GM23338 (cell line): ENCODE data around the gene PPP2R5B. TPM values are rescaled to one million over a fixed set of nuclear protein-coding genes. Genes with fewer than 3 reads are reported as not detected.

ENCODE experiments used
- ATAC-seq: fragments of 200-7000 bp; cut with Tn5 transposase; 3 replicates; pipeline ENCODE4 v1.9.1; 2020
- DNase-seq: peaks from one replicate; pipeline ENCODE4 v3.0.0-alpha.2; 2015; ENCODE audit warnings: low spot score
- H2AFZ ChIP-seq: fragments of 200-600 bp; sonication (generic); 2 replicates; pipeline ENCODE4 v1.8.0; 2016; ENCODE audit warnings: antibody characterized with exemption, mild to moderate bottlenecking, moderate library complexity
- H3F3A ChIP-seq: fragments of 200-600 bp; sonication (generic); replicated peaks from 2 replicates; pipeline ENCODE4 v1.8.0; 2017; ENCODE audit warnings: antibody characterized with exemption, mixed run types, low read depth
- H3K27ac ChIP-seq: fragments of 200-600 bp; sonication (generic); 2 replicates; pipeline ENCODE4 v1.6.1; 2016; ENCODE audit warnings: low read depth
- H3K27me3 ChIP-seq: fragments of 200-600 bp; sonication (generic); 2 replicates; pipeline ENCODE4 v1.8.0; 2016; ENCODE audit warnings: mild to moderate bottlenecking, mixed run types, moderate library complexity; ENCODE audit not compliant: insufficient read depth
- H3K36me3 ChIP-seq: fragments of 200-600 bp; sonication (generic); 2 replicates; pipeline ENCODE4 v1.8.0; 2016; ENCODE audit warnings: mild to moderate bottlenecking; ENCODE audit not compliant: insufficient read depth
- H3K4me1 ChIP-seq: fragments of 200-600 bp; sonication (generic); 2 replicates; pipeline ENCODE4 v1.8.0; 2016; ENCODE audit warnings: mild to moderate bottlenecking, moderate library complexity; ENCODE audit not compliant: insufficient read depth
- H3K4me2 ChIP-seq: fragments of 200-600 bp; sonication (generic); 2 replicates; pipeline ENCODE4 v1.7.1; 2017; ENCODE audit warnings: mixed run types
- H3K4me3 ChIP-seq: fragments of 200-600 bp; sonication (generic); 2 replicates; pipeline ENCODE4 v1.6.1; 2016; ENCODE audit warnings: mixed run types
- H3K79me2 ChIP-seq: fragments of 200-600 bp; sonication (generic); replicated peaks from 2 replicates; pipeline ENCODE4 v1.8.0; 2017; ENCODE audit warnings: mild to moderate bottlenecking; ENCODE audit not compliant: insufficient read depth
- H3K9me2 ChIP-seq: fragments of 200-600 bp; sonication (generic); 2 replicates; pipeline ENCODE4 v1.8.0; 2017; ENCODE audit not compliant: insufficient read depth
- H4K20me1 ChIP-seq: fragments of 200-600 bp; sonication (generic); replicated peaks from 2 replicates; pipeline ENCODE4 v1.8.0; 2017; ENCODE audit warnings: mild to moderate bottlenecking; ENCODE audit not compliant: insufficient read depth
- H3K27ac Mint-ChIP-seq: 2 replicates; pipeline ENCODE4 v1.8.0; 2020; ENCODE audit warnings: inconsistent platforms, mild to moderate bottlenecking, moderate library complexity, mixed read lengths
- H3K27me3 Mint-ChIP-seq: 3 replicates; pipeline ENCODE4 v1.8.0; 2022; ENCODE audit warnings: low read depth, mild to moderate bottlenecking, moderate library complexity, mixed read lengths, inconsistent platforms; ENCODE audit not compliant: insufficient read depth, poor library complexity
- H3K36me3 Mint-ChIP-seq: 3 replicates; pipeline ENCODE4 v1.8.0; 2021; ENCODE audit warnings: low read depth, mild to moderate bottlenecking, inconsistent platforms, moderate library complexity, mixed read lengths
- H3K4me1 Mint-ChIP-seq: 3 replicates; pipeline ENCODE4 v1.8.0; 2020; ENCODE audit warnings: mild to moderate bottlenecking, inconsistent platforms, mixed read lengths
- H3K4me3 Mint-ChIP-seq: 3 replicates; pipeline ENCODE4 v1.8.0; 2021; ENCODE audit warnings: moderate library complexity, mild to moderate bottlenecking, inconsistent platforms, mixed read lengths
- H3K9me3 Mint-ChIP-seq: 3 replicates; pipeline ENCODE4 v1.8.0; 2020; ENCODE audit warnings: moderate library complexity, mild to moderate bottlenecking, inconsistent platforms, mixed read lengths
- CREB1 ChIP-seq: fragments of 250-450 bp; sonication (Bioruptor Pico); IDR thresholded peaks from 2 replicates; pipeline ENCODE4 v1.5.0; 2020; ENCODE audit warnings: low read depth, mild to moderate bottlenecking, moderate library complexity
- EZH2phosphoT487 ChIP-seq: fragments of 200-600 bp; sonication (generic); IDR thresholded peaks from one replicate; pipeline ENCODE4 v1.8.1; 2018; ENCODE audit warnings: antibody characterized with exemption; ENCODE audit not compliant: unreplicated experiment
- JUNB ChIP-seq: IDR thresholded peaks from one replicate; pipeline ENCODE4 v1.6.1; 2016; ENCODE audit warnings: antibody characterized with exemption; ENCODE audit not compliant: unreplicated experiment
- NANOG ChIP-seq: IDR thresholded peaks from 2 replicates; pipeline ENCODE4 v1.6.1; 2016; ENCODE audit warnings: antibody characterized with exemption, borderline replicate concordance
- POLR2AphosphoS5 ChIP-seq: IDR thresholded peaks from 2 replicates; pipeline ENCODE4 v1.6.1; 2016; ENCODE audit warnings: antibody characterized with exemption, low read depth
- STAT1 ChIP-seq: IDR thresholded peaks from one replicate; pipeline ENCODE4 v1.6.1; 2016; ENCODE audit warnings: antibody characterized with exemption; ENCODE audit not compliant: unreplicated experiment
- ZNF114 ChIP-seq: fragments of 250-450 bp; sonication (Bioruptor Pico); IDR thresholded peaks from 2 replicates; pipeline ENCODE4 v1.5.0; 2020; ENCODE audit warnings: mild to moderate bottlenecking, moderate library complexity
- ZNF331 ChIP-seq: fragments of 250-450 bp; sonication (Bioruptor Pico); IDR thresholded peaks from 2 replicates; pipeline ENCODE4 v1.5.0; 2020; ENCODE audit warnings: low read depth, mild to moderate bottlenecking, moderate library complexity
- polyA plus RNA-seq: library from polyadenylated mRNA; unstranded; fragments of >200 nt; fragmentation: Nextera tagmentation; extraction: Ambion mirVana; gene quantifications from 2 replicates; pipeline ENCODE4 v1.2.1, GENCODE V29; 2016
- total RNA-seq: library from RNA; depleted of rRNA; stranded (reverse); fragments of >200 nt; shearing (Covaris generic); gene quantifications from 2 replicates; pipeline ENCODE4 v1.2.3, GENCODE V29; 2014
- TF ChIP-seq, protein P1 (sequence below): fragments of 250-450 bp; sonication (Bioruptor Pico); IDR thresholded peaks from 2 replicates; pipeline ENCODE4 v1.5.0; 2020; ENCODE audit warnings: mild to moderate bottlenecking, moderate library complexity
- TF ChIP-seq, protein P2 (sequence below), 2 experiments: fragments of 200-600 bp in 1 of 2; sonication (generic) in 1 of 2; conservative IDR thresholded peaks; 2 replicates each; pipeline versions ENCODE4 v1.5.1 to v1.6.1; 2016 to 2017; ENCODE audit warnings: antibody characterized with exemption in 2 of 2, low read depth in 2 of 2, mild to moderate bottlenecking in 2 of 2, moderate library complexity in 1 of 2
- TF ChIP-seq, protein P3 (sequence below): IDR thresholded peaks from 2 replicates; pipeline ENCODE4 v1.6.1; 2016; ENCODE audit warnings: antibody characterized with exemption
- TF ChIP-seq, protein P4 (sequence below): IDR thresholded peaks from one replicate; pipeline ENCODE4 v1.6.1; 2018; ENCODE audit warnings: antibody characterized with exemption; ENCODE audit not compliant: unreplicated experiment

The PPP2R5B gene
- total and polyA plus RNA-seq, 2 experiments from 2014 or later = 2.8 to 5.8 TPM

DNA sequence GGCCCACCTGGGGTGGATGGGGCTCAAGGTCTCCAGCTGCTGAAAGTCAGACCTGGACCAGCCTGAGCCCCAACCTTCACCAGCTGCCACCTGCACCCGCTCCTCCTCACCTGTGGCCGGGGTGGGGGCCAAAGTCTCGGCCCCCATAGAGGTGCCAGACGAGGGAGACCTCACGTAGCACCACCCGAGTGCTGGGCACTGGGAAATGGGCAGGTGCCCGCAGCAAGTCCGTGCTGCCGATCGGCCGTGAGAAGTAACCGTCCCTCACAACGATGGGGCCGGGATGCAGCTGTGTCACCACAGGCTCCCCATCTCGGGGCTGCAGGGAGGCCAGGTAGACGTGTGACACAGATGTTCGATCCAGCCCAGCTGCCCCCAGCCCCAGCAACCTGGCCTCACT lies 23.7 kb upstream of the PPP2R5B start:
- no peaks in the 10 kb centered on the region for H3F3A ChIP-seq
- no peak overlapping the region for H3K4me3 ChIP-seq
- Mint-ChIP-seq H3K36me3 (no peaks in the 10 kb centered on the region), H3K9me3 (no peaks in the 10 kb centered on the region), H3K27ac (no peak overlapping the region), H3K4me1 (no peaks in the 10 kb centered on the region), H3K27me3 (peaks cover 13% of the 10 kb centered on the region), H3K4me3 (no peak overlapping the region)
- H4K20me1 ChIP-seq = no peaks in the 10 kb centered on the region; the same call in none of the 2 replicates
- no peak overlapping the region for H3K27ac ChIP-seq
- no peaks in the 10 kb centered on the region for H3K27me3 ChIP-seq
- DNase-seq = no peak
- no peak overlapping the region for H2AFZ ChIP-seq
- no peak for TF ChIP-seq POLR2AphosphoS5
- TF ChIP-seq, protein P1, sequence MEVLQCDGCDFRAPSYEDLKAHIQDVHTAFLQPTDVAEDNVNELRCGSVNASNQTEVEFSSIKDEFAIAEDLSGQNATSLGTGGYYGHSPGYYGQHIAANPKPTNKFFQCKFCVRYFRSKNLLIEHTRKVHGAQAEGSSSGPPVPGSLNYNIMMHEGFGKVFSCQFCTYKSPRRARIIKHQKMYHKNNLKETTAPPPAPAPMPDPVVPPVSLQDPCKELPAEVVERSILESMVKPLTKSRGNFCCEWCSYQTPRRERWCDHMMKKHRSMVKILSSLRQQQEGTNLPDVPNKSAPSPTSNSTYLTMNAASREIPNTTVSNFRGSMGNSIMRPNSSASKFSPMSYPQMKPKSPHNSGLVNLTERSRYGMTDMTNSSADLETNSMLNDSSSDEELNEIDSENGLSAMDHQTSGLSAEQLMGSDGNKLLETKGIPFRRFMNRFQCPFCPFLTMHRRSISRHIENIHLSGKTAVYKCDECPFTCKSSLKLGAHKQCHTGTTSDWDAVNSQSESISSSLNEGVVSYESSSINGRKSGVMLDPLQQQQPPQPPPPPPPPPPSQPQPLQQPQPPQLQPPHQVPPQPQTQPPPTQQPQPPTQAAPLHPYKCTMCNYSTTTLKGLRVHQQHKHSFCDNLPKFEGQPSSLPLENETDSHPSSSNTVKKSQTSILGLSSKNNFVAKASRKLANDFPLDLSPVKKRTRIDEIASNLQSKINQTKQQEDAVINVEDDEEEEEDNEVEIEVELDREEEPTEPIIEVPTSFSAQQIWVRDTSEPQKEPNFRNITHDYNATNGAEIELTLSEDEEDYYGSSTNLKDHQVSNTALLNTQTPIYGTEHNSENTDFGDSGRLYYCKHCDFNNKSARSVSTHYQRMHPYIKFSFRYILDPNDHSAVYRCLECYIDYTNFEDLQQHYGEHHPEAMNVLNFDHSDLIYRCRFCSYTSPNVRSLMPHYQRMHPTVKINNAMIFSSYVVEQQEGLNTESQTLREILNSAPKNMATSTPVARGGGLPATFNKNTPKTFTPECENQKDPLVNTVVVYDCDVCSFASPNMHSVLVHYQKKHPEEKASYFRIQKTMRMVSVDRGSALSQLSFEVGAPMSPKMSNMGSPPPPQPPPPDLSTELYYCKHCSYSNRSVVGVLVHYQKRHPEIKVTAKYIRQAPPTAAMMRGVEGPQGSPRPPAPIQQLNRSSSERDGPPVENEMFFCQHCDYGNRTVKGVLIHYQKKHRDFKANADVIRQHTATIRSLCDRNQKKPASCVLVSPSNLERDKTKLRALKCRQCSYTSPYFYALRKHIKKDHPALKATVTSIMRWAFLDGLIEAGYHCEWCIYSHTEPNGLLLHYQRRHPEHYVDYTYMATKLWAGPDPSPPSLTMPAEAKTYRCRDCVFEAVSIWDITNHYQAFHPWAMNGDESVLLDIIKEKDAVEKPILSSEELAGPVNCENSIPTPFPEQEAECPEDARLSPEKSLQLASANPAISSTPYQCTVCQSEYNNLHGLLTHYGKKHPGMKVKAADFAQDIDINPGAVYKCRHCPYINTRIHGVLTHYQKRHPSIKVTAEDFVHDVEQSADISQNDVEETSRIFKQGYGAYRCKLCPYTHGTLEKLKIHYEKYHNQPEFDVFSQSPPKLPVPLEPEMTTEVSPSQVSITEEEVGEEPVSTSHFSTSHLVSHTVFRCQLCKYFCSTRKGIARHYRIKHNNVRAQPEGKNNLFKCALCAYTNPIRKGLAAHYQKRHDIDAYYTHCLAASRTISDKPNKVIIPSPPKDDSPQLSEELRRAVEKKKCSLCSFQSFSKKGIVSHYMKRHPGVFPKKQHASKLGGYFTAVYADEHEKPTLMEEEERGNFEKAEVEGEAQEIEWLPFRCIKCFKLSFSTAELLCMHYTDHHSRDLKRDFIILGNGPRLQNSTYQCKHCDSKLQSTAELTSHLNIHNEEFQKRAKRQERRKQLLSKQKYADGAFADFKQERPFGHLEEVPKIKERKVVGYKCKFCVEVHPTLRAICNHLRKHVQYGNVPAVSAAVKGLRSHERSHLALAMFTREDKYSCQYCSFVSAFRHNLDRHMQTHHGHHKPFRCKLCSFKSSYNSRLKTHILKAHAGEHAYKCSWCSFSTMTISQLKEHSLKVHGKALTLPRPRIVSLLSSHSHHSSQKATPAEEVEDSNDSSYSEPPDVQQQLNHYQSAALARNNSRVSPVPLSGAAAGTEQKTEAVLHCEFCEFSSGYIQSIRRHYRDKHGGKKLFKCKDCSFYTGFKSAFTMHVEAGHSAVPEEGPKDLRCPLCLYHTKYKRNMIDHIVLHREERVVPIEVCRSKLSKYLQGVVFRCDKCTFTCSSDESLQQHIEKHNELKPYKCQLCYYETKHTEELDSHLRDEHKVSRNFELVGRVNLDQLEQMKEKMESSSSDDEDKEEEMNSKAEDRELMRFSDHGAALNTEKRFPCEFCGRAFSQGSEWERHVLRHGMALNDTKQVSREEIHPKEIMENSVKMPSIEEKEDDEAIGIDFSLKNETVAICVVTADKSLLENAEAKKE = no peak
- TF ChIP-seq STAT1 = no peak
- TF ChIP-seq EZH2phosphoT487 = no peak
- TF ChIP-seq, protein P2, sequence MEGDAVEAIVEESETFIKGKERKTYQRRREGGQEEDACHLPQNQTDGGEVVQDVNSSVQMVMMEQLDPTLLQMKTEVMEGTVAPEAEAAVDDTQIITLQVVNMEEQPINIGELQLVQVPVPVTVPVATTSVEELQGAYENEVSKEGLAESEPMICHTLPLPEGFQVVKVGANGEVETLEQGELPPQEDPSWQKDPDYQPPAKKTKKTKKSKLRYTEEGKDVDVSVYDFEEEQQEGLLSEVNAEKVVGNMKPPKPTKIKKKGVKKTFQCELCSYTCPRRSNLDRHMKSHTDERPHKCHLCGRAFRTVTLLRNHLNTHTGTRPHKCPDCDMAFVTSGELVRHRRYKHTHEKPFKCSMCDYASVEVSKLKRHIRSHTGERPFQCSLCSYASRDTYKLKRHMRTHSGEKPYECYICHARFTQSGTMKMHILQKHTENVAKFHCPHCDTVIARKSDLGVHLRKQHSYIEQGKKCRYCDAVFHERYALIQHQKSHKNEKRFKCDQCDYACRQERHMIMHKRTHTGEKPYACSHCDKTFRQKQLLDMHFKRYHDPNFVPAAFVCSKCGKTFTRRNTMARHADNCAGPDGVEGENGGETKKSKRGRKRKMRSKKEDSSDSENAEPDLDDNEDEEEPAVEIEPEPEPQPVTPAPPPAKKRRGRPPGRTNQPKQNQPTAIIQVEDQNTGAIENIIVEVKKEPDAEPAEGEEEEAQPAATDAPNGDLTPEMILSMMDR (conservative IDR thresholded peaks at IDR 0.05; ENCODE audit: low read depth in 2 of 2) = no peak
- no peak for TF ChIP-seq NANOG
- TF ChIP-seq ZNF331 = no peak
- no peak for TF ChIP-seq ZNF114
- TF ChIP-seq CREB1 (CRISPR knock-in tag) = no peak
- TF ChIP-seq, protein P3, sequence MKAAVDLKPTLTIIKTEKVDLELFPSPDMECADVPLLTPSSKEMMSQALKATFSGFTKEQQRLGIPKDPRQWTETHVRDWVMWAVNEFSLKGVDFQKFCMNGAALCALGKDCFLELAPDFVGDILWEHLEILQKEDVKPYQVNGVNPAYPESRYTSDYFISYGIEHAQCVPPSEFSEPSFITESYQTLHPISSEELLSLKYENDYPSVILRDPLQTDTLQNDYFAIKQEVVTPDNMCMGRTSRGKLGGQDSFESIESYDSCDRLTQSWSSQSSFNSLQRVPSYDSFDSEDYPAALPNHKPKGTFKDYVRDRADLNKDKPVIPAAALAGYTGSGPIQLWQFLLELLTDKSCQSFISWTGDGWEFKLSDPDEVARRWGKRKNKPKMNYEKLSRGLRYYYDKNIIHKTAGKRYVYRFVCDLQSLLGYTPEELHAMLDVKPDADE = no peak
- TF ChIP-seq JUNB = no peak
- TF ChIP-seq, protein P4, sequence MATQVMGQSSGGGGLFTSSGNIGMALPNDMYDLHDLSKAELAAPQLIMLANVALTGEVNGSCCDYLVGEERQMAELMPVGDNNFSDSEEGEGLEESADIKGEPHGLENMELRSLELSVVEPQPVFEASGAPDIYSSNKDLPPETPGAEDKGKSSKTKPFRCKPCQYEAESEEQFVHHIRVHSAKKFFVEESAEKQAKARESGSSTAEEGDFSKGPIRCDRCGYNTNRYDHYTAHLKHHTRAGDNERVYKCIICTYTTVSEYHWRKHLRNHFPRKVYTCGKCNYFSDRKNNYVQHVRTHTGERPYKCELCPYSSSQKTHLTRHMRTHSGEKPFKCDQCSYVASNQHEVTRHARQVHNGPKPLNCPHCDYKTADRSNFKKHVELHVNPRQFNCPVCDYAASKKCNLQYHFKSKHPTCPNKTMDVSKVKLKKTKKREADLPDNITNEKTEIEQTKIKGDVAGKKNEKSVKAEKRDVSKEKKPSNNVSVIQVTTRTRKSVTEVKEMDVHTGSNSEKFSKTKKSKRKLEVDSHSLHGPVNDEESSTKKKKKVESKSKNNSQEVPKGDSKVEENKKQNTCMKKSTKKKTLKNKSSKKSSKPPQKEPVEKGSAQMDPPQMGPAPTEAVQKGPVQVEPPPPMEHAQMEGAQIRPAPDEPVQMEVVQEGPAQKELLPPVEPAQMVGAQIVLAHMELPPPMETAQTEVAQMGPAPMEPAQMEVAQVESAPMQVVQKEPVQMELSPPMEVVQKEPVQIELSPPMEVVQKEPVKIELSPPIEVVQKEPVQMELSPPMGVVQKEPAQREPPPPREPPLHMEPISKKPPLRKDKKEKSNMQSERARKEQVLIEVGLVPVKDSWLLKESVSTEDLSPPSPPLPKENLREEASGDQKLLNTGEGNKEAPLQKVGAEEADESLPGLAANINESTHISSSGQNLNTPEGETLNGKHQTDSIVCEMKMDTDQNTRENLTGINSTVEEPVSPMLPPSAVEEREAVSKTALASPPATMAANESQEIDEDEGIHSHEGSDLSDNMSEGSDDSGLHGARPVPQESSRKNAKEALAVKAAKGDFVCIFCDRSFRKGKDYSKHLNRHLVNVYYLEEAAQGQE = no peak
- H3K4me2 ChIP-seq = no peak overlapping the region
- H3K79me2 ChIP-seq = no peaks in the 10 kb centered on the region
- H3K9me2 ChIP-seq = no peaks in the 10 kb centered on the region
- ATAC-seq = no peak
- H3K36me3 ChIP-seq = no peaks in the 10 kb centered on the region
- no peaks in the 10 kb centered on the region for H3K4me1 ChIP-seq
